HepG2 (cell line): ENCODE results near the gene CBX2. TPM values are rescaled to one million over a fixed set of nuclear protein-coding genes. Genes with fewer than 3 reads are reported as not detected.

ENCODE experiments used
- CEBPZ ChIP-seq: IDR thresholded peaks from 2 replicates; pipeline ENCODE4 v1.6.1; 2012; ENCODE audit warnings: low read length, improper control_type of control experiment
- DZIP1 ChIP-seq: sonication (generic); formaldehyde crosslinking; IDR thresholded peaks from 2 replicates; pipeline ENCODE4 v1.5.0; 2020; ENCODE audit warnings: mild to moderate bottlenecking, missing genetic modification reagents
- ETV5 ChIP-seq: IDR thresholded peaks from 2 replicates; pipeline ENCODE4 v1.6.1; 2018; ENCODE audit warnings: missing biosample characterization, missing genetic modification reagents, inconsistent platforms, borderline replicate concordance
- KLF15 ChIP-seq: sonication (generic); formaldehyde crosslinking; IDR thresholded peaks from 2 replicates; pipeline ENCODE4 v1.8.1; 2023; ENCODE audit warnings: borderline replicate concordance, mild to moderate bottlenecking, inconsistent platforms, missing genetic modification reagents, mixed read lengths
- PLRG1 ChIP-seq: fragments of 450-650 bp; conservative IDR thresholded peaks from 2 replicates; pipeline ENCODE4 v1.6.1; 2016
- TAF15 ChIP-seq: fragments of 200-400 bp; formaldehyde crosslinking; IDR thresholded peaks from one replicate; pipeline ENCODE4 v1.6.1; 2018; ENCODE audit warnings: mild to moderate bottlenecking, low read depth, low read length; ENCODE audit not compliant: poor library complexity, severe bottlenecking
- THAP11 ChIP-seq: IDR thresholded peaks from 2 replicates; pipeline ENCODE4 v1.6.1; 2016; ENCODE audit warnings: missing biosample characterization, missing genetic modification reagents
- TRIM24 ChIP-seq: sonication (generic); formaldehyde crosslinking; IDR thresholded peaks from 2 replicates; pipeline ENCODE4 v1.8.0; 2022; ENCODE audit warnings: mild to moderate bottlenecking, missing genetic modification reagents
- TSC22D2 ChIP-seq: sonication (generic); formaldehyde crosslinking; IDR thresholded peaks from 2 replicates; pipeline ENCODE4 v1.5.1; 2020; ENCODE audit warnings: missing genetic modification reagents, mild to moderate bottlenecking, borderline replicate concordance
- ZBTB49 ChIP-seq: sonication (generic); formaldehyde crosslinking; IDR thresholded peaks from 2 replicates; pipeline ENCODE4 v1.4.0; 2020; ENCODE audit warnings: missing genetic modification reagents, borderline replicate concordance
- ZEB1 ChIP-seq: IDR thresholded peaks from 2 replicates; pipeline ENCODE4 v1.6.1; 2012; ENCODE audit warnings: mild to moderate bottlenecking, low read depth, inconsistent platforms; ENCODE audit not compliant: insufficient replicate concordance
- ZFP36L2 ChIP-seq: sonication (generic); formaldehyde crosslinking; IDR thresholded peaks from 2 replicates; pipeline ENCODE4 v1.4.0; 2020; ENCODE audit warnings: missing genetic modification reagents
- ZFYVE20 ChIP-seq: sonication (generic); formaldehyde crosslinking; IDR thresholded peaks from 2 replicates; pipeline ENCODE4 v1.8.0; 2023; ENCODE audit warnings: low read depth, mild to moderate bottlenecking, moderate library complexity, missing genetic modification reagents, borderline replicate concordance
- ZNF207 ChIP-seq: fragments of 450-650 bp; IDR thresholded peaks from 2 replicates; pipeline ENCODE4 v1.6.1; 2016; ENCODE audit warnings: antibody characterized with exemption, borderline replicate concordance
- ZNF260 ChIP-seq: sonication (generic); formaldehyde crosslinking; IDR thresholded peaks from 2 replicates; pipeline ENCODE4 v1.4.0; 2020; ENCODE audit warnings: missing genetic modification reagents, low read depth, mild to moderate bottlenecking, borderline replicate concordance
- ZNF432 ChIP-seq: sonication (generic); formaldehyde crosslinking; IDR thresholded peaks from 2 replicates; pipeline ENCODE4 v1.5.0; 2020; ENCODE audit warnings: missing genetic modification reagents, mild to moderate bottlenecking, borderline replicate concordance
- polyA plus RNA-seq, 8 experiments: library from polyadenylated mRNA; depleted of rRNA in 3 of 8; stranded (reverse) in 7 of 8; unstranded in 1 of 8; fragments of >200 nt; fragmentation: Illumina TruSeq in 4 of 8; extraction: Trizol in 4 of 8; gene quantifications; 2 replicates each; pipeline versions ENCODE4 v1.2.1 to v1.2.3, GENCODE V29; 2011 to 2016; ENCODE audit warnings: low read depth in 4 of 8, missing spikeins in 1 of 8, mixed read lengths in 1 of 8; ENCODE audit not compliant: insufficient read depth in 1 of 8
- total RNA-seq, 5 experiments: library from RNA; depleted of rRNA; stranded (reverse); fragments of >200 nt; fragmentation: Illumina TruSeq; extraction: Trizol; gene quantifications; 2 replicates each; pipeline ENCODE4 v1.2.3, GENCODE V29; 2016; ENCODE audit warnings: low read depth in 1 of 5
- TF ChIP-seq, protein P1 (sequence below): sonication (generic); formaldehyde crosslinking; IDR thresholded peaks from 2 replicates; pipeline ENCODE4 v1.5.0; 2020; ENCODE audit warnings: missing genetic modification reagents
- TF ChIP-seq, protein P2 (sequence below): sonication (generic); formaldehyde crosslinking; IDR thresholded peaks from 2 replicates; pipeline ENCODE4 v1.4.0; 2020; ENCODE audit warnings: mild to moderate bottlenecking, low read depth, missing genetic modification reagents

Gene CBX2
- total and polyA plus RNA-seq, 2 of the 13 experiments (the other 11 are each of a cell fraction or from before 2014, with no cell fraction given): 14.5 to 31.1 TPM

GRCh38 chr17:79760197-79760906 is 17.6 kb upstream of the CBX2 start (continued):
- TF ChIP-seq ZFYVE20 (CRISPR knock-in tag) (0 out of 2 replicates have a peak, but pooled peaks have one; percentile 59), TRIM24 (peak; percentile 70; the same call in 1 of the 2 replicates), ZFP36L2 (CRISPR knock-in tag) (no peak), ZNF432 (CRISPR knock-in tag) (no peak), KLF15 (CRISPR knock-in tag) (no peak), TSC22D2 (no peak), ZNF207 (no peak), TAF15 (no peak), ETV5 (CRISPR knock-in tag) (peak; percentile 70; the same call in 1 of the 2 replicates), ZBTB49 (CRISPR knock-in tag) (no peak), PLRG1 (no peak), ZNF260 (CRISPR knock-in tag) (no peak), ZEB1 (peak; percentile 27), DZIP1 (CRISPR knock-in tag) (peak; percentile 52; the same call in 1 of the 2 replicates), THAP11 (peak; percentile 68; the same call in 1 of the 2 replicates), CEBPZ (no peak)
- TF ChIP-seq, protein P1, sequence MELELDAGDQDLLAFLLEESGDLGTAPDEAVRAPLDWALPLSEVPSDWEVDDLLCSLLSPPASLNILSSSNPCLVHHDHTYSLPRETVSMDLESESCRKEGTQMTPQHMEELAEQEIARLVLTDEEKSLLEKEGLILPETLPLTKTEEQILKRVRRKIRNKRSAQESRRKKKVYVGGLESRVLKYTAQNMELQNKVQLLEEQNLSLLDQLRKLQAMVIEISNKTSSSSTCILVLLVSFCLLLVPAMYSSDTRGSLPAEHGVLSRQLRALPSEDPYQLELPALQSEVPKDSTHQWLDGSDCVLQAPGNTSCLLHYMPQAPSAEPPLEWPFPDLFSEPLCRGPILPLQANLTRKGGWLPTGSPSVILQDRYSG (CRISPR knock-in tag): peak; percentile 37; the same call in 1 of the 2 replicates
- TF ChIP-seq, protein P2, sequence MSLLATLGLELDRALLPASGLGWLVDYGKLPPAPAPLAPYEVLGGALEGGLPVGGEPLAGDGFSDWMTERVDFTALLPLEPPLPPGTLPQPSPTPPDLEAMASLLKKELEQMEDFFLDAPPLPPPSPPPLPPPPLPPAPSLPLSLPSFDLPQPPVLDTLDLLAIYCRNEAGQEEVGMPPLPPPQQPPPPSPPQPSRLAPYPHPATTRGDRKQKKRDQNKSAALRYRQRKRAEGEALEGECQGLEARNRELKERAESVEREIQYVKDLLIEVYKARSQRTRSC (CRISPR knock-in tag): peak; percentile 98
